ENCODE data around the gene TRIP10. TPM values are rescaled to one million over a fixed set of nuclear protein-coding genes. Genes with fewer than 3 reads are reported as not detected.
A peak's percentile ranks its signal among the peaks of the same experiment; 100 is the strongest.

The TRIP10 gene
- total and polyA plus RNA-seq, 2 of the 13 experiments (the other 11 are each of a cell fraction or from before 2014, with no cell fraction given), result 32.5 to 33.2 TPM

DNA sequence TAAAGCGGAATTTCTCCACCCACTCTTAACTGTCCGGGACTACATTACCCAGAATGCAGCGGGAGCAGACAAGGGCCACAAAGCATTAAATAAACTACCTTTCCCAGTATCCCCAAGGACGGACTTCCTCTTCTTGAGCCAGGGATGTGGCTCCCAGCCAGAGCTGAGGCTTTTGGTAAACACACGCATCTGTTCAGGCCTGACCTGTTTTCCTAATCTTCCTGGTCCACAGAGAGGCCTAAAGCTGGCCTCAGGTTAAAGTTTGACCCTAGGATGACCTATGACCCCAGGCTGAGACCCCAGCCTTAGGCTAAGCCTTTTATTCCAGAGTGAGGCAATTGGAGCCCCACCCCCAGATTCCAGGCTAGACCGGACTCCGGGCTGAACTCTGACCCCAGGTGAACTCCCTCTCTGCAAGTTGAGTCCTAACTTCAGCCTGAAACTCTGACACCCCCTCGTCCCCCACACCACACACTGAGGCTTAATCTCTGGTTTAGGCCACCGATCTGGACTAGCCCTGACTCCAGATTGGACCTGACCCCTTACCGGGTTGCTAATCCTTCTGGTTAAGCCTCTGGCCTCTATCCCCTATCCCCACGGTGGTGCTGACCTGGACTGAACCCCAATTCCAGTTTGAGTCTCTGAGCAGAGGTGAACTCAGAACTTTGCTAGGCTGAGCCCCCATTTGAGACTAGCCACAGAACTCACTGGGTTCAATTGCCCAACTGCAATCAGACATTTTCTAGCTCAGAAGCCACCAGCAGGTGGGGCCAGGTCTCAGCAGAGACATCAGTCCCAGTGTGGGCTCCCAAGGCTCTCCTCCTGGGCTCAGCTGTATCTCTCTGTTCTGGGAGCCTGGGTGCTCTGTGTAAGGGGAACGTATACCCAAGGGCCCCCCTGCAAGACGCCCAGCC lies 1.4 kb upstream of the TRIP10 start (continued):
- TF ChIP-seq CEBPB (IDR thresholded peaks at IDR 0.05; ENCODE audit: borderline replicate concordance, low read depth, low read length) (peak; percentile 78), RARG (CRISPR knock-in tag; IDR thresholded peaks at IDR 0.05; ENCODE audit: low read depth) (no peak), IRF1 (CRISPR knock-in tag; IDR thresholded peaks at IDR 0.05; ENCODE audit: low read depth) (no peak), SRY (CRISPR knock-in tag; IDR thresholded peaks at IDR 0.05) (0 out of 2 replicates have a peak, but pooled peaks have one; percentile 54), ZBTB21 (CRISPR knock-in tag; IDR thresholded peaks at IDR 0.05) (no peak), ZNF773 (CRISPR knock-in tag; IDR thresholded peaks at IDR 0.05; ENCODE audit: borderline replicate concordance) (no peak), JARID2 (CRISPR knock-in tag; IDR thresholded peaks at IDR 0.05; ENCODE audit: insufficient replicate concordance) (peak; percentile 7)

DNA sequence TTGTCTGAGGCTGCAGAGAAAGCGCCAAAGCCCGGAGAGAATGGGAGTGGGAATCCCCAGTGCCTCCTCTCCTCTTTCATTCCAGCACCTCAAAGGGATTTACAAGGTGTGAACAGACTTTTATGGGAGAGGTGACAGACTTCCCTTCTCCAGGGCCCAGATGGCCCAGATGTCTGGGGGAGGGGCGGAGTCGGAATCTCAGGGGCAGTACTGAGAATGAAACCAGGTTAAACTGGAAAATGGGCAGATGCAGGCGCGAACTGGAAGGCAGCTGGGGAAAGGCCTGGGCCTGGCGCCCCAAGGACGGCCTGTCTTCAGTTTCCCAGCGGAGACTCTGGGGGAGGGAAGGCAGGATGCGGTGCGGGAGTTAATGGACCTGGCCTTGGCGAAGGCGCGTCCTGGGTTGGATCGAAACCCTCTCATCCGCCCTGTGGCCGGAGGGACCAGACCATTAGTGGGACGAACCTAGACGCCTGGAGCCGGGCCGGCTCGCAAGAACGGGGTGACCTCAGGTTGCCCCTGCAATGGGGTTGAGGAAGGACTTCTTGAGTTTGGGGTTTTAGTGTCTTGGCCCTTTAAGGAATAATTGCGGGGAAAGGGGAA lies 592 bp upstream of the TRIP10 start:
- Histone ChIP-seq H3K4me1 (ENCODE audit: insufficient read depth, low read length) (peaks cover 62% of the 10 kb centered on the region), H3K27me3 (ENCODE audit: control insufficient read depth in 1 of 2, insufficient read depth in 2 of 2, low read length in 2 of 2) (no peaks in the 10 kb centered on the region; a peak in 1 of 5 replicates), H3K9me3 (ENCODE audit: low read length) (no peaks in the 10 kb centered on the region), H3K4me3 (replicated peaks in 1 of 3; ENCODE audit: insufficient read depth in 1 of 3, low read depth in 2 of 3, low read length in 3 of 3) (peak overlapping the region; percentile 67 to 100 (median 82)), H2AFZ (ENCODE audit: low read length) (no peak overlapping the region), H3K4me2 (ENCODE audit: low read depth, low read length) (peak overlapping the region; percentile 93), H3K36me3 (replicated peaks in 1 of 2; ENCODE audit: control insufficient read depth in 1 of 2, insufficient read depth in 2 of 2, low read length in 2 of 2) (peaks cover 4 to 12% of the 10 kb centered on the region in 2 experiments; a peak in 4 of 5 replicates), H4K20me1 (ENCODE audit: insufficient read depth, low read length) (peaks cover 15% of the 10 kb centered on the region), H3K9ac (ENCODE audit: insufficient read depth, low read depth, low read length) (peak overlapping the region; percentile 69), H3K79me2 (ENCODE audit: insufficient read depth, low read length) (peaks cover 32% of the 10 kb centered on the region), H3K27ac (ENCODE audit: extremely low read length, insufficient read depth, low read length) (peak overlapping the region; percentile 80)
- intact Hi-C loops (cut with micrococcal nuclease; ENCODE audit: unreplicated experiment), result loop anchor here (1.0 to 10.0 kb wide), 3 partner anchors 14 to 1136 kb away; partner anchors contain the start of gene PRR36
- CTCF ChIA-PET (ENCODE audit: low intra/inter-chr PET ratio, low total read pairs), result interaction anchor here (3.1 to 3.4 kb wide), 3 partner anchors 14 to 124 kb away, joined by 17 to 31 read pairs (median 25); no protein-coding TSS in a partner anchor
- in situ Hi-C loops (cut with HindIII; ENCODE audit: extremely low pct_ligation_motif_present, low pct_unique_long_range_greater_than_20kb), result loop anchor here (5.0 kb wide), 1 partner anchor 123 kb away; no protein-coding TSS in a partner anchor
- ATAC-seq (no peak), FAIRE-seq (no peak), DNase-seq (ENCODE audit: low spot score) (no peak)
- BruUV-seq (replicated peaks), result no TSS peak
- POLR2A ChIA-PET, result interaction anchor here (0.8 to 5.4 kb wide), 10 partner anchors 9 to 330 kb away, joined by 3 to 278 read pairs (median 8); partner anchors contain the start of genes C3 and ZNF557
- WGBS (ENCODE audit: low lambda C conversion rate), result 0% methylated on average over 12 of the region's 24 CpGs
- TF ChIP-seq ZNF761 (CRISPR knock-in tag; conservative IDR thresholded peaks at IDR 0.05) (peak; percentile 35; the same call in 1 of the 2 replicates), POLR2AphosphoS5 (IDR thresholded peaks at IDR 0.05; ENCODE audit: low read depth, low read length) (peak; percentile 29; the same call in 1 of the 2 replicates), ZSCAN29 (CRISPR knock-in tag; conservative IDR thresholded peaks at IDR 0.05) (0 out of 2 replicates have a peak, but pooled peaks have one; percentile 48), CREB1 (IDR thresholded peaks at IDR 0.05) (no peak), CREB1 (CRISPR knock-in tag; IDR thresholded peaks at IDR 0.05) (0 out of 2 replicates have a peak, but pooled peaks have one; percentile 15), ZNF343 (CRISPR knock-in tag; IDR thresholded peaks at IDR 0.05) (no peak), TAF1 (CRISPR knock-in tag; IDR thresholded peaks at IDR 0.05) (no peak), FOXO1 (CRISPR knock-in tag; IDR thresholded peaks at IDR 0.05) (no peak), ZFX (CRISPR knock-in tag; IDR thresholded peaks at IDR 0.05; ENCODE audit: low read depth) (peak; percentile 66), ZFYVE20 (CRISPR knock-in tag; IDR thresholded peaks at IDR 0.05; ENCODE audit: borderline replicate concordance, low read depth) (no peak), NCOA2 (CRISPR knock-in tag; IDR thresholded peaks at IDR 0.05) (0 out of 2 replicates have a peak, but pooled peaks have one; percentile 6), ZNF256 (CRISPR knock-in tag; conservative IDR thresholded peaks at IDR 0.05) (no peak)

Data from HepG2 (cell line).